ENCODE results near the gene BACH2.

- TF ChIP-seq CTCF (conservative IDR thresholded peaks at IDR 0.05) = no peak
- TF ChIP-seq ZFX (IDR thresholded peaks at IDR 0.05) = no peak
Observed at GRCh38 chr6:90328004-90328403, 31.4 kb upstream of the BACH2 start.

Measured in C4-2B (cell line).